HG03139 (cell line): Measurements from ENCODE around the gene SAMD5.

ENCODE experiments used
- ATAC-seq: cut with Tn5 transposase; IDR thresholded peaks from one replicate; pipeline ENCODE4 v1.9.1; 2021; ENCODE audit not compliant: unreplicated experiment

The SAMD5 gene

GRCh38 chr6:147508042-147508865, at the start of gene SAMD5:
SAMD5 (plus strand) TSS chr6:147508690; CDS start chr6:147508929, 239 bp downstream.
- ATAC-seq: peak; percentile 50

GRCh38 chr6:147459780-147460179, 48.7 kb upstream of the SAMD5 start:
- no peak for ATAC-seq

DNA sequence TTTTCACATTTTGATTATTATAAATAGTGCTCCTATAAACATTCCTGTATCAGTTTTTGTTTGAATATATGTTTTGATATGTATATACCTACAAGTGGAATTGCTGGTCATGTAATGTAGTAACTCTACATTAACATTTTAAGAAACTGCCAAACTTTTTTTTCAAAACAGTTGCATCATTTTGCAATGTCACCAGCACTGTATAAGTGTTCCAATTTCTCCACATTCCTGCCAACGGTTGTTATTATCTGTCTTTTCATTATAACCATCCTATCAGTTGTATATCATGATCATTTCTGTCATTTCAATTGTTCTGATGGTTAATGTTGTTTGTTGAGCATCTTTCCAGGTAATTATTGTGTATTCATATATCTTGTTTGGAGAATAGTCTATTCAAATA, 44.8 kb upstream of the SAMD5 start:
- no peak for ATAC-seq

- no peak for ATAC-seq
These were observed 41.1 kb upstream of the SAMD5 start for GRCh38 chr6:147467428-147467827.

DNA sequence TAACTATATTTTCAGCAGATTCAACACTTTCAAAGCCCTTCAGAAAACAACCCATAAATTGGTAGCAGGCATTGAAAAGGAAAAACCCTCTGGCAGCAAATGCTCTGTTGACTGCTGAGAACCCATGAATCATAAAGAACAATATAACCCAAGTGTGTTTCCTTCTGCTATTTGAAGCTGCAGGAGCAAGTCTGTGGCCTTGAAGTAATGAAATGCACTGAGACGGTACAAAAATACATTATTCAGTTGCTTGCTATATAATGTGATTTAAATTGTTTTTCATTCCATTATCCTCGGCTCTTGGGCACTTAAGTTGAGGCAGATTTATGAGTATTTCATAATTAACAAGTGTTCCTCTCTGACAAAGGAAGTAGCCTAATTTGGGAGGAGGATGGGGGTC, 40.6 kb upstream of the SAMD5 start:
- no peak for ATAC-seq

GRCh38 chr6:147468634-147469033, 39.9 kb upstream of the SAMD5 start:
- no peak for ATAC-seq

GRCh38 chr6:147479857-147480256, 28.6 kb upstream of the SAMD5 start:
- no peak for ATAC-seq

GRCh38 chr6:147486683-147487082, 21.8 kb upstream of the SAMD5 start:
- ATAC-seq: peak; percentile 73

DNA sequence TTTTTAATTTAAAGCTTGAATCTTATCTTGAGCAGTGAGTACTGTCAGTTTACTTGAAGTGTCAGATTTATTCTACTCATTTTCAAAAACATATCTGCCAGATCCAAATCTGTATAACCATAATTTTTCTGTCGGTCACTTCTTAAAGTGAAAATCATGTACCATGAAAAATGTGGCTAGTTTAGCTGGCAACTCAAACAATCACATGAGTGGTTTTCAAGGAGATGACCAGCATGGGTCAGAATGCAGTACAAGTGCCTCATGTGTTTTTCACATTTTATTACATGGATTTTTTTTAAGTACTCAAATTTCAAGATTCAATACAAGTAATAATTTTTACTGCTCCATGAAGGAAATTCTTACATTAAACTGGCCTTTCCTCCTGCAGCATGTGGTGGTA, 11.0 kb upstream of the SAMD5 start:
- no peak for ATAC-seq

GRCh38 chr6:147503587-147503986, 4.9 kb upstream of the SAMD5 start:
- no peak for ATAC-seq

- ATAC-seq: no peak
These were observed 3.6 kb upstream of the SAMD5 start for GRCh38 chr6:147504848-147505247.

DNA sequence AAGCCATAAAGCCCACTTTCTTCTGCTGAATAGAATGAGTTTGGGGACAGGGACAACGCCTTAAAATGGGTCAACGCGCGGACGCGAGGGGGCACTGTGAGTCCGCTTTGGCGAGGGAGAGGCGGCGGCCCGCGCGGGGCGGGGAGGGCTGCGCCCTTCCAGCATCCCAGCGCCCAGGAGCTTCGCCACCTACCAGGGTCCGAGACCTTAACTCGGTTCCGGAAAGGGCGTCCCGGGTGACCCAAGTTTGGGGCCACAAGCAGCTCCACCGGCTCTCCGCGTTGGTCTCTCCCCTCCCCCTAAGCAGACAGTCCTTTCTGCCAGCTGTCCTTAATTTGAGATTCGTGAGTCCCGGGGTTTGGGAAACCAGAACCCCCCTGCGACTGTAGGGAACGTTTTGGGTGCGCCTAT, 1.8 kb upstream of the SAMD5 start:
- peak; percentile 29 for ATAC-seq

DNA sequence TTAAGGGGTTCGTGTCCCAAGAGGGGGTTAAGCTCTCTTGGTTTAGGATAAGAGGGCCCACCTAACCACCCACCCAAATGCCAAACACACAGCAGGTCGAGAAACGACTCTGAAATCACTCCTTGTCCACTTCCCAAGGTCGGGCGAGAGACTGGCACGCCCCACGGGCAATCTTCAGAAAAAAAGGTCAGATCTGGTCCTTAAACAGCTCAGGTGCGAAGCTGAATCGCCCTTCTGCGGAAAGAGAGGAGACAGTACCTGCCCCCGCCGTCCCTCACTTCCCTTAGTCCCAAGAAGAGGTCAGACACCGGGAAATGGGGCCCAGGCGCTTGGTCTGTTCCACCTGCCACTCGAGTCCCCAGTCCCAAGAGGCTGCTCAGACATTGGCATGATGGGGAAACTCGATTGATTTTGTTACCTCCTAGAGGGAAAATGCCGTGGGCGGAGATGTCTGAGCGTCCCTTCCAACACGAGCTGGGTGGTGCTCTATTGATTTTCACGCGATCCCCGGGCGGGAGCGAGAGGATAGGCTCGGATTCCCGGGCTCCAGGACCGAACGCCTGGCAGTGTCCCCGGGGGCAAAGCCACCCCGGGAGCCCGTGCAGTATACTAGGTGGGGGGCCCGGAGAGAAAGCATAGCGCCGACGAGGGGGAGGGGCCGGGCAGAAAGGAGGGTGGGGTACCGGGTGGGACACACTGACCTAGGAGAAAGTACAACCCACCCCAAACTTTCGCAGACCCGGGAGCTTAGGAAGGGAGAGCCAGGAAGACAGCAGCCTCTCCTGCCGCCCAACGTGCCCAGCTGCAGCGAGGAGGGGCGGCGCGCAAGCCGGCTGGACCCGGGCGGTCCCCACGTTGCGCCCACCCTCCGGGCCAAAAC, 1.1 kb upstream of the SAMD5 start:
- no peak for ATAC-seq

DNA sequence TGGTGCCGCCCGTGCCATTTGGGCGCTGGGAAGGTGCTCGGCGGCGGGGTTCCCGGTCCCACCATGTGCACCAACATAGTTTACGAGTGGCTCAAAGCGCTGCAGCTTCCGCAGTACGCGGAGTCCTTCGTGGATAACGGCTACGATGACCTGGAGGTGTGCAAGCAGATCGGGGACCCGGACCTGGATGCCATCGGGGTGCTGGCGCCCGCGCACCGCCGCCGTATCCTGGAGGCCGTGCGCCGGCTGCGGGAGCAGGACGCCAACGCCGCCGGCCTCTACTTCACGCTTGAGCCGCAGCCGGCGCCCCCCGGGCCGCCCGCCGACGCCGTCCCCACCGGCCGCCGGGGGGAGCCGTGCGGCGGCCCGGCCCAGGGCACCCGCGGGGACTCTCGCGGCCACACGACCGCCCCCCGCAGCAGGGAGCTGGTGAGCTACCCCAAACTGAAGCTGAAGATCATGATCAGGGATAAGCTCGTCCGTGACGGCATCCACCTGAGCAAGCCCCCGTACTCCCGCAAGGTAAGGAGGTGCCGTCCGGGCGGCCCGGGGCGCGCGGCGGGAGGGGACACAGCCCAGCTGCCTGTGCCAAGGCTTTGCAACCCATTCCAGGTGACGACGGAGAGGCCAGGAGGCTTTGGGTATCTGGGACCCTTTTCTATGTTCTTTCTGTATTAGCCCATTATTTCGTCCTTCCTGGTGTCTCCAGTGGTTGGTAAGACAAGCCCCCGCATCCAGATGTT, 547 bp downstream of the SAMD5 start:
- no peak for ATAC-seq

DNA sequence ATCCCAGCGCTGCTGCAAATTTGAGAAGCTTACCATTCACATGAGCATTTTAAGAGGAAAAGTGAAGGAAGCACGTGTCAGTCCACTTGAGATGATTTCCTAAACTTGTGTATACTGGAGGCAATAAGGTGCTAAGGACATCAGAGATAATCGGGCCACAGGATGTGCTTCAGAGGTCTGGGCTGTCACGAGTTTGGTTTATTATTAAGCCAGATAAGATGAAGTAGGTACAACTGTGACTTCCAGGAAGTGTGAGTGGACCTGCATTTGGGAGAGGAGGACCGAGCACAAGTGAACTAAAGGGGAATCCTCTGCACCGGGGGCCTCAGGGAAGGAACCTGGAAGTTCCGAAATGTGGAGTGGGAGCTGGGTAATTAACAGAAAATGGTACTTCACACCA, 1.4 kb downstream of the SAMD5 start:
- peak; percentile 53 for ATAC-seq

DNA sequence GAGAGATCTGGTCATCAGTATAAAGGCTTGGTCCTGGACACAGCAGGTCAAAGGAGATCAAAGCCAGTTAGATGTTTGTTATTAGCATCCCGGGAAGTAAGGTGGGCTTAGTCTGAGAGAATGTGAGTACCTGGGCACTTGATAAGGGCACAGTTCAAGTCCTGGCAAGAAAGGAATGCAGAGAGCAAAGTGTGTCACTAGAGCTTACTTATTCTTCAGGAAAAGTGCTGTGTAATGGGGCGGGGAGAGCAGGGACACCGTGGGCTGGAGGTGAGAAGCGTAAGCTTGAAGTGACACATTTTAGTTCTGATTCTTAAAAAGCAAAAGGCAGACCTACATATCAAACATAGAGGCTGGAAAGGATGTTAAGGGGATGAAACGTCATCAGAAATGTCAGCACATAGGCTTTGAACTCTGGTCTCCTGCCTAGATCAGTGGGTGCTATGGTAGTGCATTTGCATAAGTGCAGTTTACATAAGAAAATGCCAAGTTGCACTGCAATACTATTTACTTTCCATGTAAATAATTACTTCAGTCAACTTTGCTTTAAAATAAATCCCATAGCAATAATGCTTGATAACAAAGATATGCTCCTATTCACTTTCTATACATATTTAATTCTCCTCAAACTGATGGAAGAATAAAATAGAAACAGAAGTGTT, 2.6 kb downstream of the SAMD5 start:
- no peak for ATAC-seq

DNA sequence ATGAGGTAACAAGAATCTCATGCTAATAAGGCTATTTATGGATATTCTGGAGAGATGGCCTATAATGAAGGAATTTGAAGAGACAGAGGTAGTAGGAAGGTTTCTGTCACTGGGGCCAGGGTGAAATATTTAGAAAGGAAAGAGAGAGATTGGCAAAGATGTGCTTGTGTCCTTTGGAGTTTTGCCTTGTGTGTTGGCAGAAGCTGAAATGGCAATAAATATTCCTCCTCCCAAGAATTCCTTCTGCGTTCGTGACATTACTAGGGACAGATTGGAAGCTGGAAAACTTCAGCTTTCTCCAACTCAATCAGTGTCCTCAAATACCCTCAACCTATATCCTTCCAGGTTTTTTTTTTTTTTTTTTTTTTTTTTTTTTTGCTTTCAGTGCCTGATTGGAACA, 6.3 kb downstream of the SAMD5 start:
- ATAC-seq: no peak

DNA sequence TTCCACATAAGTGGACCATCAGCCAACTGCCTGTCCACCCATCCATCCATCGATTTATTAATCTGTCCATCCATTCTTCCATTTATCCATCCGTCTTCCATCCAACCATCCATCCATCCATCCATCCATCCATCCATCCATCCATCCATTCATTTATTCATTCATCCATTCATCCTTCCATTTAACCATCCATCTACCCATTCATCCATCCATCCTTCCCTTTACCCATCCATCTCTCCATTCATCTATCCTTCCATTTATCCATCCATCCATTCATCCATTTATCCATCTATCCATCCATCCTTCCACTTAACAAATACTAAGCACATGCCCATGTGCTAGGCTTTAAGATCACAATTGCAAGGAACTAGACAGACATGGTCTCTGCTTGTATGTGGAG, 6.8 kb downstream of the SAMD5 start:
- no peak for ATAC-seq

- ATAC-seq: no peak
These were observed 14.1 kb downstream of the SAMD5 start for GRCh38 chr6:147522597-147522996.

- ATAC-seq: no peak
These were observed 17.2 kb downstream of the SAMD5 start for GRCh38 chr6:147525519-147526209.
